Epithelial cell of esophagus (primary cell): Measurements from ENCODE around the gene PDS5A.

Source experiments
- DNase-seq: peaks from one replicate; pipeline ENCODE4 v3.0.0; 2010; ENCODE audit warnings: low read depth
- H3K4me3 ChIP-seq: 2 replicates; pipeline ENCODE4 v1.5.1; 2011; ENCODE audit warnings: mild to moderate bottlenecking, low read length, control low read depth
- TF ChIP-seq, protein P1 (sequence below): IDR thresholded peaks from 2 replicates; pipeline ENCODE4 v1.5.1; 2011; ENCODE audit warnings: low read depth, mild to moderate bottlenecking, low read length, control low read depth, inconsistent platforms; ENCODE audit not compliant: insufficient read depth; ENCODE audit errors: missing control alignments

The PDS5A gene

DNA sequence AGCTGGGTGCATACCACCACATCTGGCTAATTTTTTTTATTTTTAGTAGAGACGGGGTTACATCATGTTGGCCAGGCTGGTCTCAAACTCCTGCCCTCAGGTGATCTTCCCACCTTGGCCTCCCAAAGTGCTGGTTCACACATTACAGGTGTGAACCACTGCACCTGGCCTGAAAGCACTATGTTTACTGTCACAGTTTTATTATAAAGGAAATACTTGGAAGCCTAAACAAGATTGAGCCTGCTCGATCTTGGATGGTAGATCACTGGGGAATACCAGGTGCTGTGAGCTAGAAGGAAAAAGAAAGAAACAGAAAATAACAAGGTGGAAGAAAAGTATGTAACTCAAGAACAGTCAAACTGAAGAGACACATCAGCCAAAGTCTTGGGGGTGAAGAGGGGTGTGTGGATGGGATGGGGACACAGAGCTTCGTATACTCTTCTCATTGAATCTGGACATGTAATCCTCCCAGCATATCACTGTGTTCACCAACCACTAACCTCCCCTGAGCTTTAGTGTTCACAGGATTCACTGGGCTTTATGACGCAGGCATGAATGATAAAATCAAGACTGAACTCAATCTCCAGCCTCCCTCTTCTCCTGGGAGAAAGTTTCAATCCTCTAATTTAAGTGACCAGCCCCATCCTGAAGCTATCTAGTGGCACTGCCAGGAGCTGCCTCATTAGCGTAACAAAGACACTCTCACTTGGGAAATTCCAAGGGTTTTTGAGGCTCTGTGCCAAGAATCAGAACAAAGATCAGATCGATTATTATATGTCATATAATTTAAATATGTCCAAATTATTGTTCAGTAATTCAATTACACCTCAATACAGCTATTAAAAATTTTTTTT is 40.9 kb downstream of the PDS5A start:
- TF ChIP-seq, protein P1, sequence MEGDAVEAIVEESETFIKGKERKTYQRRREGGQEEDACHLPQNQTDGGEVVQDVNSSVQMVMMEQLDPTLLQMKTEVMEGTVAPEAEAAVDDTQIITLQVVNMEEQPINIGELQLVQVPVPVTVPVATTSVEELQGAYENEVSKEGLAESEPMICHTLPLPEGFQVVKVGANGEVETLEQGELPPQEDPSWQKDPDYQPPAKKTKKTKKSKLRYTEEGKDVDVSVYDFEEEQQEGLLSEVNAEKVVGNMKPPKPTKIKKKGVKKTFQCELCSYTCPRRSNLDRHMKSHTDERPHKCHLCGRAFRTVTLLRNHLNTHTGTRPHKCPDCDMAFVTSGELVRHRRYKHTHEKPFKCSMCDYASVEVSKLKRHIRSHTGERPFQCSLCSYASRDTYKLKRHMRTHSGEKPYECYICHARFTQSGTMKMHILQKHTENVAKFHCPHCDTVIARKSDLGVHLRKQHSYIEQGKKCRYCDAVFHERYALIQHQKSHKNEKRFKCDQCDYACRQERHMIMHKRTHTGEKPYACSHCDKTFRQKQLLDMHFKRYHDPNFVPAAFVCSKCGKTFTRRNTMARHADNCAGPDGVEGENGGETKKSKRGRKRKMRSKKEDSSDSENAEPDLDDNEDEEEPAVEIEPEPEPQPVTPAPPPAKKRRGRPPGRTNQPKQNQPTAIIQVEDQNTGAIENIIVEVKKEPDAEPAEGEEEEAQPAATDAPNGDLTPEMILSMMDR, result no peak
- peak; percentile 56 for DNase-seq
- no peak overlapping the region for H3K4me3 ChIP-seq

DNA sequence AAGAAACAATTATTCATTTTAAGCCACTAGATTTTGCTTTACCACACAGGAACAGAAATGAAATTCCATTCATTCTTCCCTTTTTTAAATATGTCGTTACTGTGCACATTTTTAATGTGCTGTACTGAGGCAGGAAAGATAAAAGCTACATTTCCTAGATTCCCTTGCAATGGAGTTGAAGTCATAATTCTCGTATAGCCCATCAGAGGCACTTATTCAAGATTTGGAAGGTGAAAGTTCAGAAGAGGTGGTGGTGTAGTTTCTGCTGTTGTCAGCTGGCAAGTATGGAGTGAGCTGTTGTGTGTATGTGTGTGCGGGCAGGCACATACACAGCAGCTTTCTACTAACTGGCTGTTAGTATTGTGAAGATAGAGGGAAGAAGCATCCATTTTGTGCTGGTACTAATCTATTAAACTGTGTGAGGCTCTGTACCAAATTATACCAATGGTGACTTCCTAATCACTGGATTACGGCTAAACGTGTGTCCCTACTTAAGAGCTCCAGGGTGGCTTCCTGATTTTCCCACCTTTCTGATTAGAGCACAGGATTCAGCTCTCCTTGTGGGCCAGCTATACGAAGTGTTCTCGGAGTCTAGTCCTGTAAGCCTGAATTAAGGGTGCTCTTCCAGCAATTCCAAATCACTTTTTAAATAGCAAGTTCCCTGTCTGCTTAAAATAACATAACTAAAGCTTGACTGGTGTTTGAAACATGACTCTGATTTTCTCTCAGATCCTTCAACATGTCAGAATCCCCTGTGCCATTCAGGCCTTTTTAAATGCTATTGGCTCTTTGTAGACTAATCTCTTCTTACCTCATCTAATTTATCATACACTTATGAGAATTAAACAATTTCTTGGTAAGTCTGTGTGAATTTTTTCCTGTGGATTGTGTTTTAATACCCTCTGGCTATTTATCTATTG is 43.8 kb downstream of the PDS5A start:
- TF ChIP-seq, protein P1, result no peak
- no peak for DNase-seq
- no peak overlapping the region for H3K4me3 ChIP-seq

DNA sequence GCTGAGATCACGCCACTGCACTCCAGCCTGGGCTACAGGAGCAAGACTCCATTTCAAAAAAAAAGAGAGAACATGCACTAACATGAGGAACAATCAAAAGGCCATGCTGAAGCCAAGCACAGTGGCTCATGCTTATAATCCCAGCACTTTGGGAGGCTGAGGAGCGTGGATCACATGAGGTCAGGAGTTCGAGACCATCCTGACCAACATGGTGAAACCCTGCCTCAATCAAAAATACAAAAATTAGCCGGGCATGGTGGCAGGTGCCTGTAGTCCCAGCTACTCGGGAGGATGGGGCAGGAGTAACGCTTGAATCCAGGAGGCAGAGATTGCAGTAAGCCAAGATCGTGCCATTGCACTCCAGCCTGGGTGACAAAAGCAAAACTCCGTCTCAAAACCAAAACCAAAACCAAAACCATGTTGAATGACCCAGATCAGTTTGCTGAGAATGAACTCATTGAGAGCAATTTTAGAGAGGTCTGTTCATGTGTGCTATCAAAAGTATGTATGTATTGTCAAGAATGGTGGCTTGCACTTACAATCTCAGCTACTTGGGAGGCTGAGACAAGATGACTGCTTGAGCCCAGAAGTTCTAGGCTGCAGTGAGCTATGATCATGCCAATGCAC is 44.8 kb downstream of the PDS5A start:
- no peak for DNase-seq
- H3K4me3 ChIP-seq, result no peak overlapping the region
- TF ChIP-seq, protein P1, result no peak

DNA sequence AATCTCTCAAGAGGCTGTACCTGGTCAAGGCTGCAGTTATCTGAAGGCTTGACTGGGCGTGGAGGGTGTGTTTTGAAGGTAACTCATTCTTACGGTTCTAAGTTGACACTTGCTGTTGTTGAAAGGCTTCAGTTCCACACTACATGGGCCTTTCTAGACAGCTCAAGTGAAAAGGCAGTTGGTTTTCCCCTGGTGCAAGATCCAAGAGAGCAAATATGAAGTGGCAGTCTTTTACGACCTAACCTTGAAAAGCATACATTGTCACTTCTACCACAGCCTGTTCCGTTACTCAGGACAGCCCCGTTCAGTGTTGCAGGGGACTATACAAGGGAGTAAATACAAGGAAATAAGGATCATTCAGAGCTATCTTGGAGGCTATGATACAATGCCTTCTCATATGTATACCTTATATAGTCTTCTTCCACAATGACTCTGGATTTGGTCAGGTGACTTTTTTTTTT is 46.2 kb downstream of the PDS5A start:
- no peak overlapping the region for H3K4me3 ChIP-seq
- no peak for DNase-seq
- TF ChIP-seq, protein P1, result no peak

DNA sequence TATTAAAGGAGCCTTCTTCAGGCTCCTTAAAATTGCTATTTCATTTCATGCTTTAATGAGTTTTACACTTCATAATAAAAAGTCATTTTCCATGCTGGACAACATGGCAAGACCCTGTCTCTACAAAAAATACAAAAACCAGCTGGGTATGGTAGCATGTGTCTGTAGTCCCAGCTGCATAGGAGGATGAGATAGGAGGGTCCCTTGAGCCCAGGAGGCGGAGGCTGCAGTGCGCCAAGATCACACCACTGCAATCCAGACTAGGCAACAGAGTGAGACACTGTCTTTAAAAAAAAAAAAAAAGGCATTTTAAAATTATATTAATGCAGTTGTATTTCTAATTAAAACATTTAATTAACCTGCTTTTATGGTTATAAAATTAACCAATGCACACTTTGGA is 49.2 kb downstream of the PDS5A start:
- no peak overlapping the region for H3K4me3 ChIP-seq
- TF ChIP-seq, protein P1, result no peak
- DNase-seq, result no peak

DNA sequence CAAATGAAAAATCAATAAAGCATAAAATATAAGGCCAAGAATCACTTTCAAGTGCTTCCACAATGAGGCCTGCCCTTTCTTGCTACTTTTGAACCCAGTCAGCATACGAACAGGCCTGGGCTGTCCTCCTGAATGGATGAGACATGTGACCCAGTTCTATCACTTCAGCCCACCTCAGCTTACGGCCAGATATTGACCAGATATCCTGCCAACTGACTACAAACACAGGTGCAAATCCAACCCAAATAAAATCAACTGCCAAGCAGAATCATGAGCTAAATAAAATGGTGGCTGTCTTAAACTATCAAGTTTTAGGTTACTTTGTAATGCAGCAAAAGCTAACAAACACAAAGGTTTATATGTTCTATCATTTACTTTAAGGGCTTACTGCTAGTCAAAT is 53.7 kb downstream of the PDS5A start:
- no peak overlapping the region for H3K4me3 ChIP-seq
- no peak for DNase-seq
- TF ChIP-seq, protein P1, result no peak
